HL-60 (cell line): ENCODE results near the gene CLEC10A.

ENCODE experiments used
- DNase-seq, 2 experiments: peaks; one replicate each; pipeline ENCODE4 v3.0.0-alpha.2; 2010 to 2020; ENCODE audit warnings: low read depth in 1 of 2, low spot score in 1 of 2
- H3K27ac ChIP-seq: fragments of 250-450 bp; sonication (Bioruptor Pico); replicated peaks from 2 replicates; pipeline ENCODE4 v1.5.1; 2020; ENCODE audit warnings: mild to moderate bottlenecking, moderate library complexity
- H3K27me3 ChIP-seq: fragments of 250-450 bp; sonication (Bioruptor Pico); 2 replicates; pipeline ENCODE4 v1.5.1; 2021; ENCODE audit warnings: mild to moderate bottlenecking, moderate library complexity; ENCODE audit not compliant: insufficient read depth, poor library complexity, severe bottlenecking
- H3K4me3 ChIP-seq: replicated peaks from 2 replicates; pipeline ENCODE4 v1.5.1; 2011; ENCODE audit warnings: mild to moderate bottlenecking, control low read depth, low read length; ENCODE audit not compliant: insufficient read depth
- CTCF ChIP-seq: IDR thresholded peaks from one replicate; pipeline ENCODE4 v1.5.1; 2011; ENCODE audit warnings: low read length, control low read depth, inconsistent platforms; ENCODE audit not compliant: insufficient read depth
- GABPA ChIP-seq: IDR thresholded peaks from 2 replicates; pipeline ENCODE4 v1.6.1; 2012; ENCODE audit warnings: low read depth
- POLR2AphosphoS5 ChIP-seq: IDR thresholded peaks from 2 replicates; pipeline ENCODE4 v1.6.1; 2012; ENCODE audit warnings: low read depth
- REST ChIP-seq: IDR thresholded peaks from 2 replicates; pipeline ENCODE4 v1.6.1; 2012; ENCODE audit warnings: low read depth; ENCODE audit not compliant: insufficient replicate concordance
- SPI1 ChIP-seq: IDR thresholded peaks from 2 replicates; pipeline ENCODE4 v1.6.1; 2012; ENCODE audit warnings: low read depth, mild to moderate bottlenecking, borderline replicate concordance

The CLEC10A gene

DNA sequence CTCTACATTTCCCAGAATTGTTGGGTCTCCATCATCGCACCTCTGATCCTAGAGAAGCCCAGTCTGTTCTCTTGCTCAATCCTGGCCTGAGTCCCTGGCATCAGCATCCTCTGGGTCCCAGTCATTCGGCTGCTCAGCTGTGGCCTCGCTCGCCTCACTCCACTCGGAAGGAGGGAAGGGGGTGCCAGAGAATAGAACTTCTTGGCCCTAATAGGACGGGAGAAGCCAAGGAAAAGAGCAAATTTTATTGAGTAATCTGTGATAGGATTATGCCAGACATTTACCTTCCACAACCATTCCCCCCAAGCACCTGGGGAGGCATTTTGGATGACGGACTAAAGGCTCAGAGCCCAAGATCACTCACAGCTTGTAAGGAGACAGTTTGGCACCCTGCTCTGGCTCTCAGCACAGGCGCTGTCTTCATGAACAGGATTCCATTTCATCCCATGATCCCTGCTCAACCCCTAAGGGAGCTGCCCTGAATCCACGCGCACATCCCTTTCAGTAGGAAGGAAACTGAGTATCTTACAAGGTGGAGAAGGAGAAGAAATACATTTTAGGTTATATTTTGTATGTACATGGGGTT lies 498 bp upstream of the CLEC10A start:
- no peak overlapping the region for H3K27ac ChIP-seq
- no peaks in the 10 kb centered on the region for H3K27me3 ChIP-seq

DNA sequence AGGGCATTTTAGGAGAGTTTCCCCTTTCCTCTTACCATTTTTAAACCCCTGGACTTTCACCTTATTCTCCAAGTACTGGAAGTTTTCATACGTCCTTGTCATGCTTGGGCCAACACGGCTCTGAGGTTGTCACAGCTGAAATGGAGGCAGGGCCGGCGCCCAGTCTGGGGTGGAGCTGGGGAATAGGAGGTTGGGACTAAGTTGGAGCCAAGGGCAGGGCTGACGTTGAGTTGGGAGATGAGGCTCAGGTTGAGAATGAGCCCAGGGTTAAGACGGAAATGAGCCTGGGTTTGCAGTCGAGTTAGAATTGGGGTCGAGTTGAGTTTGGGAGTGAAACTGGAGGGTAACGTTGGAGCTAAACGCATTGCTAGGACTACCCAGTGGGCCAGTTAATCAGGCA lies 1.3 kb downstream of the CLEC10A start:
- no peak overlapping the region for H3K27ac ChIP-seq
- H3K4me3 ChIP-seq: no peak overlapping the region
- TF ChIP-seq REST (no peak), CTCF (no peak), SPI1 (no peak), GABPA (no peak), POLR2AphosphoS5 (no peak)
- H3K27me3 ChIP-seq: no peaks in the 10 kb centered on the region
- no peak for DNase-seq

More for the DNA sequence above, 498 bp upstream of the CLEC10A start:
- DNase-seq: no peak
- H3K4me3 ChIP-seq: no peak overlapping the region
- TF ChIP-seq GABPA: no peak
- no peak for TF ChIP-seq POLR2AphosphoS5
- TF ChIP-seq CTCF: no peak
- no peak for TF ChIP-seq SPI1
- TF ChIP-seq REST: no peak

- H3K27ac ChIP-seq: no peak overlapping the region
- TF ChIP-seq REST: no peak
- no peak for TF ChIP-seq SPI1
- TF ChIP-seq CTCF: no peak
- TF ChIP-seq GABPA: no peak
- TF ChIP-seq POLR2AphosphoS5: no peak
- DNase-seq: no peak
- no peak overlapping the region for H3K4me3 ChIP-seq
- no peaks in the 10 kb centered on the region for H3K27me3 ChIP-seq
Observed at GRCh38 chr17:7077911-7078546, 2.0 kb downstream of the CLEC10A start.
